HS-5 (cell line): ENCODE measurements around the gene CCDC66.
"Not testable (repeated sequence)": the region's sequence is repeated elsewhere in the genome, so short reads cannot be mapped to it uniquely, and the experiment has no call there.

Experiments used
- DNase-seq: peaks from one replicate; pipeline ENCODE4 v3.0.0-alpha.2; 2012; ENCODE audit warnings: low read depth

Gene CCDC66

DNA sequence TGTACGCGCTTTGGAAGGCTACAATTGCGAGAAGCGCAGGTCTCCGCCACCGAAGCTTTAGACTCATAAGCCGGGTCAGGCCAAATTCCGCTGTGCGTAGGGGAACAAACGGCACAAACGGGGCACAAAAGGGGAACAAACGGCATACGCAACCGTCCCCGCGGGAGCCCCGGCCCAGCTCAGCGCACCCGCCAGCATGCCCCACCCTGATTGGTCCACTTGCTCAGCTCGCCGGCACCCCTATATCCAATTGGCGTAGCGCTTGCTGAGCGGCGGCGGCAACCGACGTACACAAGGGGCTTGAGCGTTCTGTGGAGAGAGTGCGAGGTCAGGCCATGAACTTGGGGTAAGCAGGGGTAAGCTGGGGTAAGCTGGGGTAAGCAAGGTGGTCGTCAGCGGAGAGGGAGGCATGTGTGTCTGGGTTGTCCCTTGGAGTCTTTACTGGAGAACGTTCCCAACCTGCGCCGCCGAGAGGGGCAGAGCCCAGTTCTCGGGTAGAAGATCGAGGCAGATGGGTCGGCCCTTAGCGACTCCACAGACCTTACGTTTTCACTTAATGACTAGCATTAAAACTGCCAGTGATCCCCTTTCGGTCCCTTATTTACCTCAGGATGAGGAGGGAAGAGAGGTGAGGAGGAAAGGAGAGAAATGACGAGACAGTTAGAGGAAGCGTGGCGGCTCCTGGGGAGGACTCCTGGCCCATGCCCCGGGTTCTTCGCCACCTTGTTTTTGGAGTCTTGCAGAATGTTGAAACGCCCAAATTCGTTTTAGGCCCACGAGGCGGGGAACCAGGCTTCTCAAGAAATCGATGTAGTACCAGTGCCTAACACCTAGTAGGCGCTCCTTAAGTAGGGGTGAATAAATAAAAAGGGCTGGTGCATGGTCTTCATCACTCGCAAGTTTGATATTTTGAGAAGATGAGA lies at the start of gene CCDC66:
TSS of gene CCDC66 (plus strand) at position 268 of the 923 bp plus-strand sequence. CDS start at position 336, 68 bp downstream.
- DNase-seq: peak; percentile 58

- no peak for DNase-seq
These were observed 37.3 kb upstream of the CCDC66 start for GRCh38 chr3:56519641-56520040.

GRCh38 chr3:56522374-56522773 lies 34.6 kb upstream of the CCDC66 start:
- no peak for DNase-seq

DNA sequence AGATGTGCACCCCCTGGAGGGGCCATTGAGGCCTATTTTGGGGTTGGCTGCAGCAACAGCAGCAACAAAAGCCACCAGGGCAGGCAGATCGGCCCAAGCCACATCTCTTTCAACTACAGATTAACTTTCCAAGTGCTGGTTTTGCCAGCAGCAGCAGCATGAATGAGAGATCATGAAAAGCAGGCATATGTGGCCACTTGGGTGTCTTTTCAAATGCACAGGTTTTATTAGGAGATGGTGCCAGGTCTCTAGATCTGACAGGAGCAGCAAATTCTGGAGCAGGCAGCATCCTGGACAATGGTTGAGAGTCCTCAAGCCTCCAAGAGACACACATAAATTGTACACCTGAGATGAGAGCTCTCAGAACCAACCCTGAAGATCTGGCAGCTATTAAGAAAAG lies 31.7 kb upstream of the CCDC66 start:
- DNase-seq: no peak

DNA sequence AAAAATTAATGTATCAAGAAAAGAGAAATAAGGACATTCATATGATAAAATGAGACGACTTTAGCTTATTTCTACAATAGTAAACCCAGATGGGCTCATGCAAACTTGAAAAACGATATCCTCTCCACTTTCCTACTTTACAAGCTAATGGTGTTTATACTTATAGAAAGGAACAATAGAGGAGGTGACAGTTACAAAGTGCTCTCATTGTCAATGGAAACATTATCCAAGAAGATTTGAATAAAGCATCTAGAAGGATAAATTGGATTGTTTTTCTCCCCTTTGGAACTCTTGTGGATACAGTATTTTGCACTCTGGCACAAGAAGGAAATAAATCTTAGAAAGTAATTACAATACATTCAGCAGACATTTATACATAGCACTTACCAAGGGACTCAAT lies 20.2 kb upstream of the CCDC66 start:
- DNase-seq: no peak

DNA sequence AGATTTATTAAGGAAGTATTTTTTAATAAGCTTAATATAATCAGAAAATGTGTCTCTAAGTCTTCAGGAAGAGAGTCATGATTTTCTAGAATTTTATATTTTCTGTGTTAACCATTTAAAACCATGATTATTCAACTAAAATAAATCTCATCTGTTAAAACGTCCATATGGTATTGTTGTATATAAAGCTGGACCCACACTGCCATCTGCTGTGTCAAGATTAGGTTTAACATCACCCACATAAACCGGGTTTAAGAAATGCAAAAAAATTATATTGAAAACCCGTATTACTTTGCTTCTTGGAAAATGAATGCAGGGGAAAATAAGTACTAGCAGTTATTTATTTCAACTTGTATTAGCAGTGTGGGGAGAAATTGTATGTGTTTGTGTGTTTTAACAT lies 9.5 kb upstream of the CCDC66 start:
- DNase-seq: no peak

DNA sequence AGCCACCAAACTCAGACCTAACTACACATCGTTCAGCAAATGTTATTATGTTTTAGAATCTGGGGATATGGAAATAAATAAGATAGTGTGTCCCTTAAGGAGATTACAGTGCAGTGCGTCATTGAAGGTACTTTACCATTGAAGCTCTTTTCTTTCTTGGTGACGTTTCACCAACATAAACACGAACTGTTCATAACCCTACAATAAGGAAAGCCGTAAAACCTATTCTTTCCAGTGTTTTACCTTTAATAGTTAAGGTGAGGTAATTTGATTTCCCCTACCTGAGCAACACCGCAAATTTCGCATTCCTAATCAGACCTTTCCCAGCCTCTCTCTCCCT lies 826 bp downstream of the CCDC66 start:
- DNase-seq: no peak

GRCh38 chr3:56573501-56573900 lies 16.5 kb downstream of the CCDC66 start:
- DNase-seq: no peak

DNA sequence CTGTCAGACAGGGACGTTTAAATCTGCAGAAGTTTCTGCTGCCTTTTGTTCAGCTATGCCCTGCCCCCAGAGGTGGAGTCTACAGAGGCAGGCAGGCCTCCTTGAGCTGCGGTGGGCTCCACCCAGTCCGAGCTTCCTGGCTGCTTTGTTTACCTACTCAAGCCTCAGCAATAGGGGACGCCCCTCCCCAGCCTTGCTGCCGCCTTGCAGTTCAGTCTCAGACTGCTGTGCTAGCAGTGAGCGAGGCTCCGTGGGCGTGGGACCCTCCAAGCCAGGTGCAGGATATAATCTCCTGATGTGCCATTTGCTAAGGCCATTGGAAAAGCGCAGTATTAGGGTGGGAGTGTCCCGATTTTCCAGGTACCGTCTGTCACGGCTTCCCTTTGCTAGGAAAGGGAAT lies 25.0 kb downstream of the CCDC66 start:
- DNase-seq: not testable (repeated sequence)

DNA sequence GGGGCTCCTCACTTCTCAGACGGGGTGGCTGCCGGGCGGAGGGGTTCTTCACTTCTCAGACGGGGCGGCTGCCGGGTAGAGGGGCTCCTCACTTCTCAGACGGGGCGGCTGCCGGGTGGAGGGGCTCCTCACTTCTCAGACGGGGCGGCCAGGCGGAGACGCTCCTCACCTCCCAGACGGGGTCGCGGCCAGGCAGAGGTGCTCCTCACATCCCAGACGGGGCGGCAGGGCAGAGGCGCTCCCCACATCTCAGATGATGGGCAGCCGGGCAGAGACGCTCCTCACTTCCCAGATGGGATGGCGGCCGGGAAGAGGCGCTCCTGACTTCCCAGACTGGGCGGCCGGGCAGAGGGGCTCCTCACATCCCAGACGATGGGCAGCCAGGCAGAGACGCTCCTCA lies 27.3 kb downstream of the CCDC66 start:
- not testable (repeated sequence) for DNase-seq

DNA sequence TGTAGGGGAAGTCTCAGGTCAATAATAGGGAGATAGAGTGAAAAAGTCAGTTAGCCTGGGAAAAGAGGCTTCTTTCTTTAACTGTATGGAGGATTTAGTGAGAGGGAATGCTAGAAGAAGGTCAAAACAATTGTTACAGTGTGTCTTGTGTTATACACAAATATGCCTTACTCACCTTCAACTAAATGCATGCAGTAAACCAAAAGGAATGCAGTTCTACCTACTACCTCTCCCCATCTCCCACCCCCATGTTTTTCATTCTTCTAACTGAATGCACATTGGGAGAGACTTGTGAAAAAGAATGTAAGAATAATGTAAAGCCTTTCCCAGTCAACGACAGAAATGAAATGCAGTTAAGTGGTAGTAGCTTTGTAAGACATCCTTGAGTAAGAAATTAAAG lies 33.8 kb downstream of the CCDC66 start:
- DNase-seq: no peak

GRCh38 chr3:56591262-56591661 lies 34.3 kb downstream of the CCDC66 start:
- DNase-seq: no peak

GRCh38 chr3:56593455-56594158 lies 36.6 kb downstream of the CCDC66 start:
- DNase-seq: no peak

DNA sequence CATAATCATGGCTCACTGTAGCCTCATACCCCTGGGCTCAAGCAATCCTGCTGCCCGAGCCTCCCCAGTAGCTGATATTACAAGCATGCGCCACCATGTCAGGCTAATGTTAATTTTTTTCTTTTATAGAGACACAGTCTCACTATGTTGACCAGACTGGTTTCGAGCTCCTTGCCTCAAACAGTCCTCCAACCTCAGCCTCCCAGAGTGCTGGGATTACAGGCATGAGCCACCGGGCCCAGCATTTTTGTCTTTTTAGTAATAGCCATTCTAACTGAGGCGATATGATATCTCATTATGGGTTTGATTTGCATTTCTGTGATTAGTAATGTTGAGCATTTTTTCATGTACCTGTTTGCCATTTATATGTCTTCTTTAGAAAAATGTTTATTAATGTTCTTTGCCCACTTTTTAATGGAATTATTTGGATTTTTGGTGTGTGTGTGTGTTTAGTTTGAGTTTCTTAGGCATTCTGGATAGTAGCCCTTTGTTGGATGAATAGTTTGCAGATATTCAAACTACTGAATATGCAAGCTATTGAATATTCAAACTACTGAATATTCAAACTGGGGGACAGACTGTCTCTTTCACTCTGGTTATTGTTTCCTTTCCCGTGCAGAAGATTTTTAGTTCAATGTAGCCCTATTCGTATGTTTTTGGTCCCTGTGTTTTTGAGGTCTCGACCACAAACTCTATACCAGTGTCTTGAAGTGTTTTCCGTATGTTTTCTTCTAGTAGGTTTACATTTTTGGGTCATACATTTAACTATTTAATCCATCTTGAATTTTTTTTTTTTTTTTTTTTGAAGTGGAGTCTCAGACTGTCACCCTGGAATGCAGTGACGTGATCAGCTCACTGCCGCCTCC lies 39.2 kb downstream of the CCDC66 start:
- no peak for DNase-seq

GRCh38 chr3:56608479-56608878 lies 51.5 kb downstream of the CCDC66 start:
- DNase-seq: not testable (repeated sequence)

- no peak for DNase-seq
These were observed 53.8 kb downstream of the CCDC66 start for GRCh38 chr3:56610669-56611335.

- no peak for DNase-seq
These were observed 54.4 kb downstream of the CCDC66 start for GRCh38 chr3:56611364-56611763.

DNA sequence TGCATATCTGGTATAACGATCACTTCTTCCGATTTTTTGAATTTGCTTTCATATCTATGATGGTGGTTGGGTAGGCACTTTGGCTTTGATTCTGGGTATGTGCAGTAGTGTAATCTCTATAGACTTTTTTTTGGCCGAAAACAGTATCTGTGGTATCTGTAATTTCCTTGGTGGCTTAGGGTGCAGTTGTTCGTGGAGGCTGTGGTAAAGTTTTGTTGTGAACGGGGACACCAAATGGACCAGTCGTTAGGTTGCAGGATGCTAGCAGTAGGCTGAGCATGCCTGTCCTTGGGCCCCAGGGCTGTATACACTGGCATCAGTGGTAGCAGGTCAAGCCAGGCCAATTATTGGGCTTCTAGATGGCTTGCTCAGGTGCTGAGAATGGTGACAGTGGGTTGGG lies 55.2 kb downstream of the CCDC66 start:
- DNase-seq: no peak

- no peak for DNase-seq
These were observed 56.0 kb downstream of the CCDC66 start for GRCh38 chr3:56613016-56613415.

- DNase-seq: no peak
These were observed 59.6 kb downstream of the CCDC66 start for GRCh38 chr3:56616478-56617006.

DNA sequence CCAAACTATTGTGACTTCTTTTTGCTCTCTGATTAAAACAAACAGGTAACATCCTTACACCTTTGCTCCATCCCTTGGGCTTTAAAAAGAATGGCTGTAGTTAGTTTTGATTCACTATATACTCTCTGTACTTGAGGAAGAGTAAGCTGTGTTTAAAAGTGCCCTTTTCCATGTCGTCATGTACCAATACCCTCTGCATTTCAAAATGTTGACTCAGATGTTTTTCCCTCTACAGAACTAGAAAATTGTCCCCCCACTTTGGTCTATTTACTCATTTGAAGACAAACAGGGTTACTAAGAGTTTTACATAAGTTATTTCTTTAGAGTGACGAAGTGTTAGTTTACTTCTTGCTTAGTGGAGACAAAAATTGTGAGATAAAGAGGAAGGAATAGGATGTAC lies 63.4 kb downstream of the CCDC66 start:
- no peak for DNase-seq

DNA sequence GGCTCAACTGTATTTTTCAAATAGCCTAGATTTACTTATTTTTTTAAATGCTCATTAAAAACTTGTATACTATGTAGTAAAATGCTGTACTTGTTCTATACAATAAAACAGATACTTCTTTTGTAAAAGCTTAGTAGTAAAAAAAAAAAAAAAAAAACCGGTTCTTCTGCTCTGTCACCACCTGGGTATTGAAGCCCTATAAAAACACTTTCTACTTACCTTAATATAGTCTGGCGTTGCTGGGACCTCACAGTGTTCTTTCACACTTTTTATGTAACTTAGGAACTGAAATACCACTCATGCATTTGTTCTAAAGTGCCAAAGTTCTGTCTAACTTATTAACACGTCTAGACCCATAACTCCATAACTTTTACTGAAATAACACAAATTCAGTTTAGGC lies 64.7 kb downstream of the CCDC66 start:
- DNase-seq: no peak
